Transverse colon (tissue), 4 donors: ENCODE data around the gene AIPL1.

Experiments used
- EP300 ChIP-seq: sonication (generic); formaldehyde crosslinking; IDR thresholded peaks from one replicate; pipeline ENCODE4 v1.6.1; 2017; ENCODE audit warnings: antibody characterized with exemption, low read depth
- POLR2A ChIP-seq: fragments of 450-650 bp; IDR thresholded peaks from one replicate; pipeline ENCODE4 v1.6.1; 2016; ENCODE audit warnings: antibody characterized with exemption, mild to moderate bottlenecking, moderate library complexity
- POLR2AphosphoS5 ChIP-seq, 3 donors: sonication (generic); formaldehyde crosslinking; IDR thresholded peaks; one replicate each; pipeline ENCODE4 v1.6.1; 2016; ENCODE audit warnings: antibody characterized with exemption in 3 of 3
- TF ChIP-seq, protein P1 (sequence below), 5 experiments: fragments of 200-600 bp in 3 of 5; fragments of 450-650 bp in 2 of 5; sonication (generic) in 3 of 5; IDR thresholded peaks; 1 replicate in 2 of 5; 2 replicates in 3 of 5; pipeline ENCODE4 v1.5.1; 2016 to 2017; ENCODE audit warnings: antibody characterized with exemption in 5 of 5, inconsistent platforms in 3 of 5, mild to moderate bottlenecking in 2 of 5, moderate library complexity in 1 of 5

DNA sequence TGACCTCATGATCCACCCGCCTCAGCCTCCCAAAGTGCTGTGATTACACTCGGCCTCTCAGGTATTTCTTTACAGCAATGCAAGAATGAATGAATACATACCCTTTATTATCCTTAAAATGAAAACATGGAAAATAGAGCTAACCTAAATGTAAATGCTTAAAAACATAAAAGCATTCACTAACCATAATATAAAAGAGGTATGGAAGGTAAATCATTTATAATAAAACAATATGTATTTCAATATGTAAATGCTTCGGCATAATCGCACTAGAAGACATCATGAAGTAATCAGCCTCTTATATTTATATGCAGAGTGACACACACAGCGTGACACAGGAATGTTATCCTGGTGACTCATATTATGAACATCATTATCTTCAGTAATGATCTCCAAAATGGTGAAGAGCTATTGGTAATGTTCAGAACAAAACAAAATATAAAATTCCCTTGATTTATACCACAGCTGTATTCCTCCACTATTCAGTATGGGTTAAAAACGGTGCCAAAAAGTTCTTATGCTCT lies 53.9 kb downstream of the AIPL1 start:
- TF ChIP-seq, protein P1, sequence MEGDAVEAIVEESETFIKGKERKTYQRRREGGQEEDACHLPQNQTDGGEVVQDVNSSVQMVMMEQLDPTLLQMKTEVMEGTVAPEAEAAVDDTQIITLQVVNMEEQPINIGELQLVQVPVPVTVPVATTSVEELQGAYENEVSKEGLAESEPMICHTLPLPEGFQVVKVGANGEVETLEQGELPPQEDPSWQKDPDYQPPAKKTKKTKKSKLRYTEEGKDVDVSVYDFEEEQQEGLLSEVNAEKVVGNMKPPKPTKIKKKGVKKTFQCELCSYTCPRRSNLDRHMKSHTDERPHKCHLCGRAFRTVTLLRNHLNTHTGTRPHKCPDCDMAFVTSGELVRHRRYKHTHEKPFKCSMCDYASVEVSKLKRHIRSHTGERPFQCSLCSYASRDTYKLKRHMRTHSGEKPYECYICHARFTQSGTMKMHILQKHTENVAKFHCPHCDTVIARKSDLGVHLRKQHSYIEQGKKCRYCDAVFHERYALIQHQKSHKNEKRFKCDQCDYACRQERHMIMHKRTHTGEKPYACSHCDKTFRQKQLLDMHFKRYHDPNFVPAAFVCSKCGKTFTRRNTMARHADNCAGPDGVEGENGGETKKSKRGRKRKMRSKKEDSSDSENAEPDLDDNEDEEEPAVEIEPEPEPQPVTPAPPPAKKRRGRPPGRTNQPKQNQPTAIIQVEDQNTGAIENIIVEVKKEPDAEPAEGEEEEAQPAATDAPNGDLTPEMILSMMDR (IDR thresholded peaks at IDR 0.05), result no peak
- no peak for TF ChIP-seq EP300
- TF ChIP-seq POLR2A, result no peak
- no peak for TF ChIP-seq POLR2AphosphoS5 (IDR thresholded peaks at IDR 0.05)
